ENCODE measurements around the gene RAB8B.
"Not testable (repeated sequence)": the region's sequence is repeated elsewhere in the genome, so short reads cannot be mapped to it uniquely, and the experiment has no call there.

GRCh38 chr15:63237086-63237485 is 47.7 kb downstream of the RAB8B start:
- TF ChIP-seq CTCF (IDR thresholded peaks at IDR 0.05; ENCODE audit: poor library complexity); EZH2phosphoT487 (IDR thresholded peaks at IDR 0.05; ENCODE audit: low read depth, severe bottlenecking, unreplicated experiment); EZH2 (IDR thresholded peaks at IDR 0.05; ENCODE audit: borderline replicate concordance): not testable (repeated sequence)
